GM18870 (cell line): Measurements from ENCODE around the gene HTR4.
"Not testable (repeated sequence)": the region's sequence is repeated elsewhere in the genome, so short reads cannot be mapped to it uniquely, and the experiment has no call there.

ENCODE experiments used
- ATAC-seq: cut with Tn5 transposase; IDR thresholded peaks from one replicate; pipeline ENCODE4 v1.9.1; 2021; ENCODE audit warnings: moderate library complexity; ENCODE audit not compliant: unreplicated experiment

HTR4 gene

GRCh38 chr5:148482697-148483462, 171.4 kb downstream of the HTR4 start:
- peak; percentile 82 for ATAC-seq

GRCh38 chr5:148482196-148482595, 172.1 kb downstream of the HTR4 start:
- ATAC-seq, result no peak

- ATAC-seq, result no peak
Observed at GRCh38 chr5:148477429-148477828, 176.9 kb downstream of the HTR4 start.

GRCh38 chr5:148476302-148476701, 178.0 kb downstream of the HTR4 start:
- no peak for ATAC-seq

GRCh38 chr5:148474025-148474511, 180.3 kb downstream of the HTR4 start:
- ATAC-seq, result no peak

GRCh38 chr5:148471379-148471778, 182.9 kb downstream of the HTR4 start:
- no peak for ATAC-seq

- no peak for ATAC-seq
Observed at GRCh38 chr5:148469501-148469935, 184.8 kb downstream of the HTR4 start.

GRCh38 chr5:148468746-148469145, 185.6 kb downstream of the HTR4 start:
- ATAC-seq, result not testable (repeated sequence)

GRCh38 chr5:148467958-148468357, 186.4 kb downstream of the HTR4 start:
- no peak for ATAC-seq

GRCh38 chr5:148466236-148466580, 188.1 kb downstream of the HTR4 start:
- ATAC-seq, result no peak

GRCh38 chr5:148465381-148466235, 188.7 kb downstream of the HTR4 start:
- no peak for ATAC-seq

GRCh38 chr5:148459669-148460068, 194.7 kb downstream of the HTR4 start:
- no peak for ATAC-seq

GRCh38 chr5:148458036-148458888, 196.1 kb downstream of the HTR4 start:
- no peak for ATAC-seq

GRCh38 chr5:148457183-148457620, 197.1 kb downstream of the HTR4 start:
- ATAC-seq, result no peak

- no peak for ATAC-seq
Observed at GRCh38 chr5:148455185-148455584, 199.1 kb downstream of the HTR4 start.

GRCh38 chr5:148454576-148454975, 199.8 kb downstream of the HTR4 start:
- no peak for ATAC-seq

- no peak for ATAC-seq
Observed at GRCh38 chr5:148452499-148453193, 201.7 kb downstream of the HTR4 start.

- no peak for ATAC-seq
Observed at GRCh38 chr5:148446611-148447010, 207.7 kb downstream of the HTR4 start.

GRCh38 chr5:148445578-148445977, 208.7 kb downstream of the HTR4 start:
- no peak for ATAC-seq

GRCh38 chr5:148443998-148444397, 210.3 kb downstream of the HTR4 start:
- ATAC-seq, result peak; percentile 89
